Measurements from ENCODE around the gene RTBDN.

The RTBDN gene

DNA sequence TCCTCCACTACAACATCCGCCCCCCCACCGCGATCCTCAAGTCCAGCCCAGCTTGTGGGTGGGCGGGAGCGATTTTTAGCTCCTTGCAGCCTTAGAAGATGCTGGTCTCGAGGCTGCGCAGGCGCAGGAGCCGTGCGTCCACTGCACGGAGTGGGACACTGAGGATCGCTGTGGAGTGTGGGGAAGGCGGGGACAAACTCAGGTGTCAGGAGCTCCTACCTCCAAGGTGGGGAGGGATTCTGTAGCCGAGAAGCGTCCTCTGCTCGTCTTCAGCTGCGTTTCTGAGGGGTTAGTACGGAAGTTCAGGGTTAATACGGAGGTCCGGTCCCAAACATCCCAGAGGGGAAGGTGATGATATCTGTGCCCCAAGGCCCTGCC, at the start of gene RTBDN:
Gene RTBDN (minus strand): TSS at position 14 of the 378 bp plus-strand sequence. CDS start 4,600 bp downstream, outside the sequence.
- Histone ChIP-seq H3K9me3 (ENCODE audit: control insufficient read depth, insufficient read depth, low read length) (no peaks in the 10 kb centered on the region), H3K4me2 (ENCODE audit: low read length) (peak within 1 kb of the TSS; percentile 71), H3K79me2 (ENCODE audit: control insufficient read depth, low read length) (no peaks in the 10 kb centered on the region), H4K20me1 (ENCODE audit: control insufficient read depth, insufficient read depth, low read depth, low read length) (no peaks in the 10 kb centered on the region), H3F3A (ENCODE audit: control insufficient read depth, insufficient read depth) (peaks cover 18% of the 10 kb centered on the region), H3K27ac (ENCODE audit: low read depth, low read length) (no peak within 1 kb of the TSS), H3K36me3 (ENCODE audit: control insufficient read depth, low read length) (no peaks in the 10 kb centered on the region), H3K9me2 (replicated peaks; ENCODE audit: control insufficient read depth, low read length) (no peaks in the 10 kb centered on the region), H3K27me3 (ENCODE audit: control insufficient read depth, low read length) (peaks cover 42% of the 10 kb centered on the region), H3K4me3 (ENCODE audit: low read length) (peak within 1 kb of the TSS; percentile 73), H3K4me1 (ENCODE audit: control insufficient read depth, low read length) (peaks cover 55% of the 10 kb centered on the region)
- TF ChIP-seq, protein P1, sequence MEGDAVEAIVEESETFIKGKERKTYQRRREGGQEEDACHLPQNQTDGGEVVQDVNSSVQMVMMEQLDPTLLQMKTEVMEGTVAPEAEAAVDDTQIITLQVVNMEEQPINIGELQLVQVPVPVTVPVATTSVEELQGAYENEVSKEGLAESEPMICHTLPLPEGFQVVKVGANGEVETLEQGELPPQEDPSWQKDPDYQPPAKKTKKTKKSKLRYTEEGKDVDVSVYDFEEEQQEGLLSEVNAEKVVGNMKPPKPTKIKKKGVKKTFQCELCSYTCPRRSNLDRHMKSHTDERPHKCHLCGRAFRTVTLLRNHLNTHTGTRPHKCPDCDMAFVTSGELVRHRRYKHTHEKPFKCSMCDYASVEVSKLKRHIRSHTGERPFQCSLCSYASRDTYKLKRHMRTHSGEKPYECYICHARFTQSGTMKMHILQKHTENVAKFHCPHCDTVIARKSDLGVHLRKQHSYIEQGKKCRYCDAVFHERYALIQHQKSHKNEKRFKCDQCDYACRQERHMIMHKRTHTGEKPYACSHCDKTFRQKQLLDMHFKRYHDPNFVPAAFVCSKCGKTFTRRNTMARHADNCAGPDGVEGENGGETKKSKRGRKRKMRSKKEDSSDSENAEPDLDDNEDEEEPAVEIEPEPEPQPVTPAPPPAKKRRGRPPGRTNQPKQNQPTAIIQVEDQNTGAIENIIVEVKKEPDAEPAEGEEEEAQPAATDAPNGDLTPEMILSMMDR (IDR thresholded peaks at IDR 0.05; ENCODE audit: low read depth, low read length, poor library complexity, severe bottlenecking): no peak
- TF ChIP-seq EZH2phosphoT487 (IDR thresholded peaks at IDR 0.05; ENCODE audit: borderline replicate concordance, low read length): no peak

DNA sequence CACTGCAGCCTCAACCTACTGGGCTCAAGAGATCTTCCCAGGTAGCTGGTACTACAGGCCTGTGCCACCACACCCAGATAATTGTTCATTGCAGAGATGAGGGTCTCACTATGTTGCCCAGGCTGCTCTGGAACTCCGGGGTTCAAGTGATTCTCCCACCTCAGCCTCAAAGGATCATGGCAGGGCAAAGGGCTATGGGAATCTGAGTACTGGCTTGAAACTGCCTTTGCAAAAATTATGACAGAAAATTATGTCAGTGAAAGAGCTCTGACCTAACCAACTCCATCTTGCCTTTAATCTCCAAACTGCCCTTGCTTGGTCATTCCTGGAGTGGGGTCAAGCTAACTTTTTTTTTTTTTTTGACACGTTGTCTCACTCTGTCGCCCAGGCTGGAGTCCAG, 48.2 kb upstream of the RTBDN start:
- Histone ChIP-seq H3K79me2 (ENCODE audit: control insufficient read depth, low read length) (peaks cover 13% of the 10 kb centered on the region), H3K27me3 (ENCODE audit: control insufficient read depth, low read length) (peaks cover 6% of the 10 kb centered on the region; the same call in 1 of the 2 replicates), H3K36me3 (ENCODE audit: control insufficient read depth, low read length) (peaks cover 7% of the 10 kb centered on the region), H3K4me2 (ENCODE audit: low read length) (no peak overlapping the region), H3K27ac (ENCODE audit: low read depth, low read length) (no peak overlapping the region), H3K9me2 (replicated peaks; ENCODE audit: control insufficient read depth, low read length) (no peaks in the 10 kb centered on the region), H3F3A (ENCODE audit: control insufficient read depth, insufficient read depth) (no peaks in the 10 kb centered on the region), H3K4me1 (ENCODE audit: control insufficient read depth, low read length) (peaks cover 34% of the 10 kb centered on the region), H3K4me3 (ENCODE audit: low read length) (no peak overlapping the region), H3K9me3 (ENCODE audit: control insufficient read depth, insufficient read depth, low read length) (peaks cover 12% of the 10 kb centered on the region), H4K20me1 (ENCODE audit: control insufficient read depth, insufficient read depth, low read depth, low read length) (no peaks in the 10 kb centered on the region)
- TF ChIP-seq, protein P1 (IDR thresholded peaks at IDR 0.05; ENCODE audit: low read depth, low read length, poor library complexity, severe bottlenecking): no peak
- TF ChIP-seq EZH2phosphoT487 (IDR thresholded peaks at IDR 0.05; ENCODE audit: borderline replicate concordance, low read length): no peak

DNA sequence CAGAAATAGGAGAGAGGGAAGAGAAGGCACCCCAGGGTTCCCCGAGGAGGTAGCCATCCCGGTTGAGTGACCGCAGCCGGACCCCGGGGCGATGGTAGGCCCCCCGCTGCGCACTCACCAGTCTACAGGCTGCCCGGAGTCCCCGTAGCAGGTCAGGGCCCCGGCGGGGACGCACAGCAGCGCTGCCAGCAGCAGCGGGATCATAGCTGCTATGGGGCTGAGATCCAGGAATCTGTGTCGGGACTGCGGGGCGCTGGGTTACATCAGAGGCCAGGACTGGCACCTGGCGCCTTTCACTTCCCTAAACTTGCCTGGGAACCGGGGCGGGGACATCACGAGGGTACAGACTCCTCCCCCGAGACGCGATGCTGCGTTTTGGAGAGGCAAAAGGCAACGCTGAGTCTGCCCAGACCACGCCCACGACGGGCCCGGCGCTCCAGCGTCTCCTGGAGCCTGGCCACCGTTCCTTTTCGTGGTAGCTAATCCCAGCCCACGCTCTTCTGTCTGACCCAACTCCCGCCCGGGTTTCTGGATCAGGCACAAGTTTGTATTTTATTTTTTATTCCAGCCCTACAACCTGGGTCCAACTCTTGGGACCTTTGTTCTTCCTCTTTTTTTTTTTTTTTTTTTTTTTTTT, 46.9 kb upstream of the RTBDN start, which contains the start of gene DNASE2:
Gene DNASE2 (minus strand): TSS at position 278 of the 637 bp plus-strand sequence. CDS start 74 bp downstream, at position 204.
- no peak for TF ChIP-seq EZH2phosphoT487 (IDR thresholded peaks at IDR 0.05; ENCODE audit: borderline replicate concordance, low read length)
- TF ChIP-seq, protein P1 (IDR thresholded peaks at IDR 0.05; ENCODE audit: low read depth, low read length, poor library complexity, severe bottlenecking): no peak
- Histone ChIP-seq H3K9me3 (ENCODE audit: control insufficient read depth, insufficient read depth, low read length) (peaks cover 12% of the 10 kb centered on the region), H3K79me2 (ENCODE audit: control insufficient read depth, low read length) (peaks cover 13% of the 10 kb centered on the region), H3K27ac (ENCODE audit: low read depth, low read length) (peak within 1 kb of the TSS; percentile 49), H3K4me3 (ENCODE audit: low read length) (peak within 1 kb of the TSS; percentile 95), H3K27me3 (ENCODE audit: control insufficient read depth, low read length) (peaks cover 6% of the 10 kb centered on the region; the same call in 1 of the 2 replicates), H3K36me3 (ENCODE audit: control insufficient read depth, low read length) (peaks cover 7% of the 10 kb centered on the region), H3F3A (ENCODE audit: control insufficient read depth, insufficient read depth) (no peaks in the 10 kb centered on the region), H4K20me1 (ENCODE audit: control insufficient read depth, insufficient read depth, low read depth, low read length) (no peaks in the 10 kb centered on the region), H3K4me1 (ENCODE audit: control insufficient read depth, low read length) (peaks cover 34% of the 10 kb centered on the region), H3K9me2 (replicated peaks; ENCODE audit: control insufficient read depth, low read length) (no peaks in the 10 kb centered on the region), H3K4me2 (ENCODE audit: low read length) (peak within 1 kb of the TSS; percentile 85)
